ENCODE measurements around the gene SIGLEC11.
A peak's percentile ranks its signal among the peaks of the same experiment; 100 is the strongest.
"Not testable (repeated sequence)": the region's sequence is repeated elsewhere in the genome, so short reads cannot be mapped to it uniquely, and the experiment has no call there.

SIGLEC11 gene, protein sequence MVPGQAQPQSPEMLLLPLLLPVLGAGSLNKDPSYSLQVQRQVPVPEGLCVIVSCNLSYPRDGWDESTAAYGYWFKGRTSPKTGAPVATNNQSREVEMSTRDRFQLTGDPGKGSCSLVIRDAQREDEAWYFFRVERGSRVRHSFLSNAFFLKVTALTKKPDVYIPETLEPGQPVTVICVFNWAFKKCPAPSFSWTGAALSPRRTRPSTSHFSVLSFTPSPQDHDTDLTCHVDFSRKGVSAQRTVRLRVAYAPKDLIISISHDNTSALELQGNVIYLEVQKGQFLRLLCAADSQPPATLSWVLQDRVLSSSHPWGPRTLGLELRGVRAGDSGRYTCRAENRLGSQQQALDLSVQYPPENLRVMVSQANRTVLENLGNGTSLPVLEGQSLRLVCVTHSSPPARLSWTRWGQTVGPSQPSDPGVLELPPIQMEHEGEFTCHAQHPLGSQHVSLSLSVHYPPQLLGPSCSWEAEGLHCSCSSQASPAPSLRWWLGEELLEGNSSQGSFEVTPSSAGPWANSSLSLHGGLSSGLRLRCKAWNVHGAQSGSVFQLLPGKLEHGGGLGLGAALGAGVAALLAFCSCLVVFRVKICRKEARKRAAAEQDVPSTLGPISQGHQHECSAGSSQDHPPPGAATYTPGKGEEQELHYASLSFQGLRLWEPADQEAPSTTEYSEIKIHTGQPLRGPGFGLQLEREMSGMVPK

DNA sequence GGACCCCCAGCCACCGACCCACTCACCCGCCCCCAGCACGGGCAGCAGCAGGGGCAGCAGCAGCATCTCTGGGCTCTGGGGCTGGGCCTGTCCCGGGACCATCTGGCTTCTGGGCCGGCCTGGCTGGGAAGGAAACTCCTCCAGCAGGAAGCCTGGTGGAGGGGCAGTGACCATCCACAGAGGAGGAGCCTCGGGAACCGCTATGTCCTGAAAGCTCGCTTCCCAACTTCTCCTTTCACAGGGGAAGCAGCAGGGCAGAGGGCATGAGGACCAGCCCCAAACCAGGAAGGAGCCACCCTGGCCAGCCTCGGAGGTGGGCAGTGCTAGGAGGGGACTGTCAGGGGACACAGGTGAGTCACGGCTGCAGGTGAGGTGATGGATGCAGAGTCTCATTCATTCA lies at the start of gene SIGLEC11:
TSS of gene SIGLEC11 (minus strand) at position 193 of the 400 bp plus-strand sequence. CDS start at position 102, 91 bp downstream.
- not testable (repeated sequence) for DNase-seq

DNA sequence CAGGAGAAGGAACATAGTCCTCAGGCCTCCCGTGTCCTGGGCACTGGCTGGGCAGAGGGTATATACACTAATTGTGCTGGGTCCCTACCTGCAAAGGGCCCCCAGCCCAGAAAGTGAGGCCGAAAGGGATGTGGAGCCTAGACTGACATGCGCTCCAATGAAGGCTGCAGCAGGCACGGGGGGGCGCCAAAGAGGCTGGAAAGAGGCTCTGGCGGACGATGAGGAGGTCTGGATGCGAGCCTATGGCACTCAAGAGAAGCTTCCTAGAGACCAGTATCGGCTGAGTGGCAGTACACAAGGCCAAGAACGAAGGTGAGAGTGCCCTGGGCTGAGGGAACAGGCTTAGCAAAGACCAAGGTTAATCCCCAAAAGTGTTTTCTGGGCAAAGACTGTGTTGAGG lies 47.6 kb upstream of the SIGLEC11 start:
- DNase-seq = peak; percentile 13

DNA sequence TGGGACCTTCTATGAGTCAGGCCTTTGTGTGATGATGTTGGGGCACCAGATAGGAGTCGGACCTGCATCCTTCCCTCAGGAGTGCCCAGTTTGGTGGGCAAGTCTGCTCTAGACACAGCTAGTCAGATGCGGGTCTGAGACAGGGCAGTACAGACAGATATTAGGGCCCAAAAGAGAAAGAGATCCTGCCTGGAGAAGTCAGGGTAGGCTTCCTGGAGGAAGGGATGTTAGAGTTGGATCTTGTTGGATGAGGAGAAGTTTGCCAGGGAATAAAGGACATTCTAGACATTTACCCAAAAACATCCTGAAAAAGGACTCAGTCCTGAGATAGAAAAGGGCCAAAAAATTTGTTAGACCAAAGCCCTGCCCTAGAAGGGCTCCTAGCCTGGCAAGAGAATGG lies 47.0 kb upstream of the SIGLEC11 start:
- no peak for DNase-seq

DNA sequence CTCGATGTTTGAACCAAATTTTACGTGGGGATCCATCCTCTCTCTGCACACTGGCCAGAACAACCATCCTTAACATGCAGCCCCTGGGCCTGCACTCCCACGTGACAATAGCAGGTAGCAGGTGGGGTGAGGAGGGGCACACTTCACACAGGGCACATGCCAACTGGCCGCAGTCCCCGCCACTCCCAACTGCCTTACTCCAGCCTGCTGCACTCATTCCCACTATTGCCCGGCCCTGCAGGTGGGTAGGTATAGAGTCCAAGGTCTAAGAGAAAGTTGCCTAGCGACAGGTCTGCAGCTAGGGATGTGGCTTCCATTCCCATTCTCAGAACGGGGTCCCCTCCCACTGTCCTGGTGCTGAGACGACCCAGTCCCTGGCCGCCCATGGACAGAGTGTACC lies 46.2 kb upstream of the SIGLEC11 start:
- no peak for DNase-seq

DNA sequence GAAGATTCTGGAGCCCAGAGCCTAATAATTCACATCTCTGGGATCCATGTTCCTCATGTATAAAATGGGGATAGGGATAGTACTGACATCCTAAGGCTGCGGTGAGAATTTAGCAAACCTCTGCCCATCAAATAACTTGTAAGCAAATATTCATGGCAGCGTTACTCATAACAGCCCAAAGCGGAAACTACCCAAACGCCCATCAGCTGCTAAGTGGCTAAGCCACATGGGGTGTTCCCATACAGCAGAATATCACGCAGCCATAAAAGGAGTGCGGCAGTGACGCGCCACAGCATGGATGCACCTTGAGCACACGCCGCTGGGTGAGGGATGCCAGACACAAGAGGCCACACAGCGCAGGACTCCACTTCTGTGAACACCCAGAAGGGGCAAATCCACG lies 44.5 kb upstream of the SIGLEC11 start:
- DNase-seq = no peak

DNA sequence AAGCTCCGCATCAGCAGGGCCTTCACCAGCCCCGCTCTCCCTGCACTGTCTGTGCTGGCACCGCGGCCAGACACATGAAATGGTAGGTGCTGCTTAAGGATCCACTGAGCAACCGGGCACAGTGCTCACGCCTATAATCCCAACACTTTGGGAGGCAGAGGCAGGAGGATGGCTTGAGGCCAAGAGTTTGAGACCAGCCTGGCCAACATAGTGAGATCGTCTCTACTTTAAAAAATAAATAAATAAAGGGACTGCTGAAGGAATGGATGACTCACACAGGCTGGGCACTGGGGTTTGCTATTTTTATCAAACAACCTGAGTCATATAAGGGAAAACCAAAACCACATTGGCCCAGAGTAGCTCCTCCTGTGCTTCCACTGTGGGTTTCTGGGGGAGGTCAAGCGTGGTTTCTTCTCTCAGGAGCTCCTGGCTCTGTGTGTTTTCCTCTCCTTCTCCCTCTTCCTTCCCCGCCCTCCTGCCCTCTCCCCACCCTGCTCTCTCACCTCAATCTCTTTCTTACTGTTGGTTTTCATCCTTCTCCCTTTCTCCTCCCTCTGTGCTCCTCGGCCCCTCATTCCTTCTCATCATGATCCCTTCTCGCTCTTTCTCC lies 42.9 kb upstream of the SIGLEC11 start:
- DNase-seq = peak; percentile 41

DNA sequence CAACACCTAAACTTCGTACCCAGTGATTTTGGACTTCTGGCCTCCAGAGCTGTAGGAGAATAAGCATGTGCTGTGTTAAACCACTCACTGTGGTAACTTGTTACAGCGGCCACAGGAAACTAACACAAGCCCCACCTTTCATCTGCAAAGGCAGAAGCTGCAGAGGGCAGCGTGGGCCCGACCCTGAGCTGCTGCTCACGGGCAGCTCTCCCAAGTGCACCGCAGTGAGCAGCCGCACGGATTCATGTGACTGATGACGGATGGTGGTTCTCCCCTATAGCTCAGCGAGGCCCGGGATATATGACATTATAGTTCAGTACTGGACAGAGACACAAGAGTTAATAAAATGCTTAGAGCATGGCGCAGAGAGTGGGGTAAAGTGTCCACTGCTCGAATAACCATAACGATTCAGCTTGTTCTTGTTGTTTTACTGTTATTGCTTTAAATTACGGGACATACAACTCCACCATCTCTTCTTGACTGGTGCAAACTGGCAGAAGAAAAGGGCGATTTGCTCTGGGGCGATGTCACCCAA lies 42.3 kb upstream of the SIGLEC11 start:
- DNase-seq = no peak

DNA sequence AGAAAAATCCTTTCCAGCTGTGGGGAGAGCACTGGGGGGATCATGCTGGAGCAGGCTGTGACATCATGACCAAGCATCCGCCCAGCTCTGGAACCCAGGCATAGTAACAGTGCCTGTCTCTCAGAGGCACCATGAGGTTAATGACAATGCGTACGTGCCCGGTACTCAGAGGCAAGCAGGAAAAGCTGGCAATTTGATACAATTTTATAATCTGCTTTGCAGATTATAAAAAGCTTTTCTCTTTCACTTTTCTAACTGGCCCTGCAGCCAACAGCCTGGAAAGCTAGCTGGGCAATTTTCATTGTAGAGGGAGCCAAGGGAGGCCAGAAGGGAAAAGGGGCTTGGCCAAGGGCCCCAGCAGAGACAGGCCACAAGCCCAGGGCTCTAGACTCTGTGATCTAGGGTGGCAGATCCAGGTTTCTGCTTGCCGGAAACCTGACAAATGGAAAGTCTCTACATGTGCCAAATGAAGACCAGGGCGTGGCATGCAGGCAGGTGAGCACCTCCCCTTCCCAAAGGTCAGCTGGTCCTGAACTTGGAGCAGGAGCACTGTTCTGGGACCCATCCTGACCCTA lies 41.5 kb upstream of the SIGLEC11 start:
- DNase-seq = no peak

DNA sequence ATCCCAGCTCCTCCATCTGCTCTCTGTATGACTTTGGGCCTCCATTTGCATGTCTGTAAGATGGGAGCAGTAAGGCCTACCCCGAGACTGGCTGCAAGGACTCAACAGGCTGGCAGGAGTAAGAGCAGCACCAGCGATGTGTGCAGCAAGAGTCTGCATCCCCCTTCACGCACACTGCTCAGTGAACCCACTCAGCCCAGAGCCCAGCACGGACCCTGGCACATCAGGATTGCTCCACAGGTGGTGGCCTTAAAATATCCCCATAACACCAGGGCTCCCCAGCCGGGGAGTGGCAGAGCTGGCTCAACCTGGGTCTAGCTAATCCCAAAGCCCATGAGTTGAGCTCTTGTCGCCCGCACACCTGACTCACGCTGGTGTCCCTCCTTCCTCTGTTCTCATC lies 40.8 kb upstream of the SIGLEC11 start:
- no peak for DNase-seq

DNA sequence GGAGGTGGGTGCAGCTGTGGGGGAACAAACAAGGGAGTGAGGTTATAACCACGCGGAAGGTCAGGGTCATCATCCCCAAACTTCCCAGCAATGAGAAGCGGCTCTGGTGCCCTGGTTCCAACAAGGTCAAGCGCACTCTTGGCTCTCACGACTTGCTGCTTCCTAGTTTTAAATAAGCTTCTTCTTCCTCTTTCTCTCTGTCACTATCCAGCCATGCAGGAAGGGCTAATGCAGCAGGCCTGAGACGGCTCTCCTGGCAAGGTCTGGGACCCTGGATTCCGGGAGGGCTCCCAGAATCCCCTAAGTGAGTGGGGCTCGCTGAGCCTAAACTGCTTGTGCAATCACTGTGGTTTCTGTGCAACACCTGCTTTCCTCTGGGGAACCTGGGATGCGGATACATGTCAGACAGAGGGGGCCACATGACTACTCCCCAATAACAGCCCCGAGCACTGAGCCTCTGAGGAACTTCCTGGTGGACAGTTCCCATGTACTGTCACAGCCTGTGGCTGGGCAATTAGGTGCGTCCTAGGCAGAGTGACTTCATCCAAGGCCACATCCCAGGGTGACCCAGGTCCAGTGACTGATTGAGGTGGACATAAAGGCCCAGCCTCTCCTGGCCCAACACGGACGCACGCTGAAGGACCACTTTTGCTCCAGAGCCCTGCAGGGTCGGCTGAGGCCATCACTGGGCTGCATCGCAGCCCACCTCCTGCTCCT lies 40.0 kb upstream of the SIGLEC11 start:
- no peak for DNase-seq

DNA sequence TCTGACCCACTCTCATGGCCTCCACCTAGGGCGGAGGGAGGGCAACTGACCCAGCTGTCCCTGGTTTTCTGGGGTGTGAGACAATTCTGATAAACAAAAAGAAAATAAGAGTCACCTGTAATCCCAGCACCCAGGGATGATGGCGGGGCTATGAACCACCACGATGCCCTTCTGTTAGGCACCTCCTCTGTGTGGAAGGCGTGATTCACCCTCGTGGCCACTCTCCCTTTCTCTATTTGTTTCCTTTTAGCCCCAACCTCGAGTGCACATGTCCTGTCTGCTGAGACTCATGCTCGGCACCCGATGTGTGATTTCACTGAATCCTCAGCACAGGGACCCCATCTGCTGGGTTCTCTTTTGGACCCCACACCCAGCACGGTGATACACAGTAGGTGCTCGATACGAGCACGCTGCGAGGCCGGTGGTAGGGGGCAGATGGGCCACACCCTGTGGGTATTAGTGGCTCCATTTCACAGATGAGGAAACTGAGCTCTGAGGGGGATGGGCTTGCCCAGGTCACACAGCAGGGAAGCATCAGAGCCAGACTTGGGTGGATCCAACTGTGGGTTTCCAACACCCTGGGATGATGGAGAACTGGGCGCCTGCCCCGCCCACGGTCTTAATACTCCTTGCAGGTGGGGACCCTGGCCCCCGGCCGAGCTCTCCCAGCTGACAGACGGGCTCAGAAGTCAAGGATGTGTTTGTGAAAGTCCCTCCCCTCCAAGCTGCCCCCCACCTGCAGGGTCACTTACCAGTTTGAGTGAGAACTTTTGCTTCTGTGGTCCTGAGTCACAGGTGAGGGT lies 39.3 kb upstream of the SIGLEC11 start:
- no peak for DNase-seq

DNA sequence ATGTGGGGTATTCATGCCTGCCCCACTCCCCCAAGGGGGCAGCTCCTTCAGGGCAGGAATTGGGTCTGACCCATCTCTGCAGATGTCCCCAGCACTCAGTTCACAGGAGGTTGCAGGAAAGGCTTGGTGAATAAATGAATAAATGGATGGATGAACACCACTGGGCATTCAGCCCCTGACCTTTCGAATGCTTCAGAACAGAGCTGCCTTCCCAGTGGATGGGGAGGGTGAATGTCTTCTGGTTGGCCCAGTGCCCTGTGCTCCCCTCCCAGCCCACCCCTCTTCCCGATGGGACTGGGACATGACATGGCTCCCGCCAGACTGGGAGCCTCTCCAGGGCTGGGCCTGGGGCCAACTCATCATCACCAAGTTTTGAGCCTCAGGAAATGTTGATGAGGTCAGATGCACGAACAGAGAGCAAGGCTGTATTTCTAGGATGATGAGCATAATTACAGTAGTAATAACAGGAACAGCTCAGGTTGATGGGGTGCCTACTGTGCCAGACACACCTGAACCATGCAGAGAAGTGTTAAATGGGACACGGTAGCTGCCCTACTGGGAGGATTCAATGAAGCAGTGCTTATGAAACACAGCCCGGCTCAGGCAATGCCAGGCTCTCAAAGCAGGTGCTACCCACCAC lies 38.5 kb upstream of the SIGLEC11 start:
- DNase-seq = no peak

DNA sequence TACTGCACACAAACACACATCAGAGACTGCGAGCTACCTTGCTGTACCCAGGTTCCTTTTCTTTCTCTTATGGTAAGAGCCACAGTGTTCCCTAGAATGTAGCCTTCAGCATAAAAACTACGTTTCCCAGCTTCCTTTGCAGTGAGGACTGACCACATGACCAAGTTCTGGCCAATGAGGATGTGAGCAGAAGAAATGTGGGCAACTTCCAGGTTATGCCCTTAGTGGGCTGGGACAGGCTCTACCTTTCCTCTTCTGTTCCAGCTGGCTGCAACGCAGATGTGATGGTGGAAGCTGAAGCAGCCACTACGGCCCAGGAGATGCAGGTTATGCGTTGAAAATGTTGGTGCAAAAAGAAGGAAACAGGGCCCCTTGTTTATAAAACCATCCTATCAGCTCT lies 36.7 kb upstream of the SIGLEC11 start:
- peak; percentile 24 for DNase-seq

DNA sequence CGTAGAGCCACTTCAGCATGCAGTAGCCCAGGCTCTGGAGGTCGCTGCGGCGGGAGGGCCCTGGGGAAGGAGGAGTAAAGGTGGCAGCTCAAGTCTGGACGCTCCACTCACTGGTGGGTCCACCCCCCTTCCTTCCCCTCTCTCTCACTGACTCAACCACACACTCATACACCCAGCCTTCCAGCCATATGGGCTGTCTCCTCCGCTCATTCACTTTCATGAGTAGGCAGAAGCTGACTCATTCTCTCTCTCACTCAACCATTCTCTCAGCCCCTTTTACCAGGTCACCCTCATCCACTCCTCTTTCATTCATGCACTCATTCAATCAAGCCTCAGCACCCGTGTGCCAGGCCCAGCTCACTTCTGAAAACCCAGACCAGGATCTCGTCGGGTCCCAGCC lies 27.5 kb upstream of the SIGLEC11 start:
- DNase-seq = no peak

DNA sequence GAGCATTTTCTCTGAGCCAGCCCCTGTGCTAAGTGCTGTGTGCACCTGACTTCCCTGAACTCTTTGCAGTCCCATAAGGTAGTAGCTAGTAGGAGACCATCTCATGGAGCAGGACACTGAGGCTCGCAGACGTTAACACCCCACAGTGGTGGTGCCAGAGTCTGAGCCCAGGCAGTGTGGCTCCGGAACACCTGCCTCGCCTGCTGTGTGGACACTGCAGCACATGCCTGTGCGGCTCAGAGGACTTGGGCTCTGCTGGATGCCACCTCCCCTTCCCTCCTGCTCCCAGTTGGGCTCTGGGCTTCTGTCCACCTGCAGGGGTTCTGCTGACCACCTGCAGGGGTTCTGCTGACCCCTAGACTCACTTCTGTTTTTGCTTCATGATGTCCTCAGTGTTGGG lies 27.0 kb upstream of the SIGLEC11 start:
- no peak for DNase-seq

DNA sequence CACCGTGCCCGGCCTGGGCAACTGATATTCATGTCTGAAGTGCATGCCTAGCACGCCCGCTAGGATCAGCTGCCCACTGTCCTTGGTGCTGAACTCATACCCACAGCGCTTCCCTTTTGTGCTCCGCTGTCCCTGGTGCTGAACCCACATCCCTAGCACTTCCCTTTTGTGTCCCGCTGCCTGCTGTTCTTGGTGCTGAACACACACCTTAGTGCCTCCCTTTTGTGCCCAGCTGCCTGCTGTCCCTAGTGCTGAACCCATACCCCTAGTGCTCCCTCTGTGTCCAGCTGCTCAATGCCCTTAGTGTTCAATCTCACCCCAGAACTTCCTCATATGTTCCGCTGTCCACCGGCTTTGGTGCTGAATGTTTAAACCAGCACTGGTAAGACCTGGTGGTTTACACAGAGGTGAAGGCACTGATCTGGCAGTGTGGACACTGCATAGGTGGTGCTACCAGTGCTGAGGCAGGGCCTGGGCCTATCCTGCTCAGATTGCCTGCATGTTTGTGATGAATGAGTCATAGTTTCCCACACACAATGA lies 26.3 kb upstream of the SIGLEC11 start:
- DNase-seq = peak; percentile 95

DNA sequence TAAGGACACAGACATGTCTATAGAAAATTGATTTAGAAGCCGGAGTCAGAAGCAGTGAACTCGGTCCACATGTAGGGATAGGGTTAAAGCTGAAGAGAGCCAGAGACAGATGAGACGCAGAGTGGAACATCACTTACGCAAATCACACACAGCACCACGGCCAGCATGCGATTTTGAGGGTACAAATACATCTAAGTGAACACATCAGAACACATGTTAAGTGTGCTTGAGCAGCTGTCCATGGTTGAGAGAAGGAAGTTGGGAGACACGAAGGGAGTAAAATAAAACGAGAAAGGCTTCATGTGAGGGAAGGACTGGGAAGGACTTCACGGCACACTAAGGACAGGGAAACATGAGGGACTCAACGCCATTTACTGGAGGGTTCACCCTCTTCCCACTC lies 25.4 kb upstream of the SIGLEC11 start:
- DNase-seq = no peak

DNA sequence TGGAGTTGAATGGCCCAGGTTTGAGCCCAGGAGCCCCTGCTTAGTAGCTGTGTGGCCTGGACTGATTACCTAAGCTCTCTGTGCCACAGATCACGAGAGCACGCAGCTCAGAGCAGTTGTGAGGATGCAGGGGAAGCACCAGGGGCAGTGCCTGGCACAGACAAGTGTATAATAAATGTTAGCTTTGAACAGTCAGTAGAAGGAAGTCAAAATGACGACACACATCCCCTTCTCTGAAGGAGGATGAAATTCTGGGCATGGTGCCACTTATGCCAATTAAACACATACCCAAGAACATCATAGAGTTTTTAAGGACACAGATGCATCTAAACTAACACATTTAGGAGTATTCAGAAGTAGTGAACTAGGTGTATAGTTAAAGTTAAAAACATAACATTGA lies 24.9 kb upstream of the SIGLEC11 start:
- no peak for DNase-seq

DNA sequence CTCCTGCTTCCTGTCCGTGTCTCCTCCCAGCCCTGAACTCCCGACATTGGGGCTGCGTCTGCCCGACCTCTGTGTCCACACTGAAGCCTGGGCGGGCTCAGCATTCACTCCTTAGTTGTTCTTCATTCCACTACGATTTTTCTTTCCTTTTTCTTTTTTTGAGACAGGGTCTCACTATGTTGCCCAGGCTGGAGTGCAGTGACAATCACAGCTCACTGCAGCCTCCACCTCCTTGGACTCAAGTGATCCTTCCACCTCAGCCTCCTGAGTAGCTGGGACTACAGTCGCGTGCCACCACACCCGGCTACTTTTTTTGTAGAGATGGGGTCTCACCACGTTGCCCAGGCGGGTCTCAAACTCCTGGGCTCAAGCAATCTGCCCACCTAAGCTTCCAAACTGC lies 23.5 kb upstream of the SIGLEC11 start:
- no peak for DNase-seq

DNA sequence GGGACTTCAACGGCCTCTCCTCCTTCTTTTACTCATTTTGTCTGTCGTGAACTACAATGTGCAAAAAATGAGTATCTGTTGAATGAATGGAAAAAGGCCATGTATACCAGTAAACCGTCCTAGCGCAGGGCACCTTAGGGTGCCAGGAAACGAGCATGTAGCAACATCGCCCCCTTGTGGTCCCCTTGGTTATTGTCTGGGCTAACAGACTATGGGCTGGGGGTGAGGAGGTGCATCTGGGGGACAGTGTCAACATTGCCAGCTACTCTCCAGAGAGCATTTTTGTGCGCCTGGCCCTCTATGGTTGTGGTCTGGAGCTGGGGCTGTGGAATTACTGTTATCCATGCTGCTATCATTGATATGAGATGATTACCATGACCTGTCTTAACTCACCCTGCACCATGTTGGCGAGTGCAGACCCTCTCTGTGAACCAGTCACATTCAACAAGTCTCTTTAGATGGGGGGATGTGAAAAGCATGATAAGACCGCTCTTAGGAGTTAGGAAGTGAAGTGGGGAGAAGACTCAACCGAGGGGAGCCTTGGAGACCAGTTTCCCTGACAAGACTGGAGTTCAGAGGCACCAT lies 22.8 kb upstream of the SIGLEC11 start:
- DNase-seq = peak; percentile 71

All from RPMI8226 (cell line).